AG04450 (cell line): ENCODE results near the gene AKAP7. TPM values are rescaled to one million over a fixed set of nuclear protein-coding genes. Genes with fewer than 3 reads are reported as not detected.
"Not testable (repeated sequence)": the region's sequence is repeated elsewhere in the genome, so short reads cannot be mapped to it uniquely, and the experiment has no call there.

ENCODE experiments used
- CTCF ChIA-PET: fragments of 300-600, 350-600 bp; formaldehyde crosslinking; extraction: SDS; loops from one replicate; lab custom pipeline; 2022; ENCODE audit warnings: antibody characterized with exemption, inconsistent platforms; lab: Charles Lee
- POLR2A ChIA-PET: fragments of 350-600 bp; formaldehyde crosslinking; extraction: SDS; loops from one replicate; lab custom pipeline; 2021; ENCODE audit warnings: antibody characterized with exemption, inconsistent platforms; lab: Yijun Ruan, JAX
- DNase-seq: peaks from one replicate; pipeline ENCODE4 v3.0.0-alpha.2; 2011; ENCODE audit warnings: low read depth, low spot score
- H3K27ac ChIP-seq: one replicate; pipeline ENCODE4 v1.5.1; 2012; ENCODE audit warnings: low read depth, low read length, control low read depth
- H3K27me3 ChIP-seq: one replicate; pipeline ENCODE4 v1.6.0; 2012; ENCODE audit warnings: low read length; ENCODE audit not compliant: control insufficient read depth, insufficient read depth
- H3K4me3 ChIP-seq: 2 replicates; pipeline ENCODE4 v1.5.1; 2011; ENCODE audit warnings: mild to moderate bottlenecking, low read depth, low read length, control low read depth
- H3K9me3 ChIP-seq: 2 replicates; pipeline ENCODE4 v1.5.1; 2012; ENCODE audit warnings: low read length; ENCODE audit not compliant: control insufficient read depth, insufficient read depth
- polyA plus RNA-seq: library from polyadenylated mRNA; depleted of rRNA; stranded (reverse); fragments of >200 nt; gene quantifications from 2 replicates; pipeline ENCODE4 v1.2.3, GENCODE V29; 2011
- TF ChIP-seq, protein P1 (sequence below): IDR thresholded peaks from 2 replicates; pipeline ENCODE4 v1.5.1; 2011; ENCODE audit warnings: low read depth, low read length, control low read depth, inconsistent platforms

AKAP7 gene
- polyA plus RNA-seq, 1 experiment, result 1.9 TPM

DNA sequence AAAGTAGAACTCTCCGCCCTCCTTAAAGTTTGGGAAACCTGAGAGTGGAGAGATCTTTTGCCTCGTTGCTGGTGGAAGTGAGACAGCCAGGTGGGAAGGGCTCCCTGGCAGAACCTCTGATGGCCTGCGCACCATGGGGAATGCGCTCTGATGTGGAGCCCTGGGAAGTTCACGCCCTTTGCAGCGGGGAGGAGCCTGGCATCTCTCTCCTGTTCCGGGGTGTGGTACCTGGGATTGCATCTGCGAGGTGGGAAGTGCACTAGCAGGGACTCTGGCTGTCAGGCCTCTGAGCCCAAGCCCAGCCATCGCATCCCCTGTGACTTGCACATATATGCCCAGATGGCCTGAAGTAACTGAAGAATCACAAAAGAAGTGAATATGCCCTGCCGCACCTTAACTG is 159.8 kb downstream of the AKAP7 start:
- Histone ChIP-seq H3K9me3 (no peaks in the 10 kb centered on the region), H3K27ac (no peak overlapping the region), H3K4me3 (no peak overlapping the region), H3K27me3 (no peaks in the 10 kb centered on the region)
- no peak for DNase-seq
- CTCF ChIA-PET, result no interaction called here
- TF ChIP-seq, protein P1, sequence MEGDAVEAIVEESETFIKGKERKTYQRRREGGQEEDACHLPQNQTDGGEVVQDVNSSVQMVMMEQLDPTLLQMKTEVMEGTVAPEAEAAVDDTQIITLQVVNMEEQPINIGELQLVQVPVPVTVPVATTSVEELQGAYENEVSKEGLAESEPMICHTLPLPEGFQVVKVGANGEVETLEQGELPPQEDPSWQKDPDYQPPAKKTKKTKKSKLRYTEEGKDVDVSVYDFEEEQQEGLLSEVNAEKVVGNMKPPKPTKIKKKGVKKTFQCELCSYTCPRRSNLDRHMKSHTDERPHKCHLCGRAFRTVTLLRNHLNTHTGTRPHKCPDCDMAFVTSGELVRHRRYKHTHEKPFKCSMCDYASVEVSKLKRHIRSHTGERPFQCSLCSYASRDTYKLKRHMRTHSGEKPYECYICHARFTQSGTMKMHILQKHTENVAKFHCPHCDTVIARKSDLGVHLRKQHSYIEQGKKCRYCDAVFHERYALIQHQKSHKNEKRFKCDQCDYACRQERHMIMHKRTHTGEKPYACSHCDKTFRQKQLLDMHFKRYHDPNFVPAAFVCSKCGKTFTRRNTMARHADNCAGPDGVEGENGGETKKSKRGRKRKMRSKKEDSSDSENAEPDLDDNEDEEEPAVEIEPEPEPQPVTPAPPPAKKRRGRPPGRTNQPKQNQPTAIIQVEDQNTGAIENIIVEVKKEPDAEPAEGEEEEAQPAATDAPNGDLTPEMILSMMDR, result no peak
- POLR2A ChIA-PET, result no interaction called here

DNA sequence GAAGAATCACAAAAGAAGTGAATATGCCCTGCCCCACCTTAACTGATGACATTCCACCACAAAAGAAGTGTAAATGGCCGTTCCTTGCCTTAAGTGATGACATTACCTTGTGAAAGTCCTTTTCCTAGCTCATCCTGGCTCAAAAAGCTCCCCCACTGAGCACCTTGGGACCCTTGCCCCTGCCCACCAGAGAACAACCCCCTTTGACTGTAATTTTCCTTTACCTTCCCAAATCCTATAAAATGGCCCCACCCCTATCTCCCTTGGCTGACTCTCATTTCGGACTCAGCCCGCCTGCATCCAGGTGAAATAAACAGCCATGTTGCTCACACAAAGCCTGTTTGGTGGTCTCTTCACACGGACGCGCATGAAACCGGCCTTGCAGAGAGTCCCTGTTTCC is 165.6 kb downstream of the AKAP7 start:
- POLR2A ChIA-PET, H3K4me3 ChIP-seq, CTCF ChIA-PET, H3K9me3 ChIP-seq, H3K27me3 ChIP-seq, H3K27ac ChIP-seq, DNase-seq: not testable (repeated sequence)

DNA sequence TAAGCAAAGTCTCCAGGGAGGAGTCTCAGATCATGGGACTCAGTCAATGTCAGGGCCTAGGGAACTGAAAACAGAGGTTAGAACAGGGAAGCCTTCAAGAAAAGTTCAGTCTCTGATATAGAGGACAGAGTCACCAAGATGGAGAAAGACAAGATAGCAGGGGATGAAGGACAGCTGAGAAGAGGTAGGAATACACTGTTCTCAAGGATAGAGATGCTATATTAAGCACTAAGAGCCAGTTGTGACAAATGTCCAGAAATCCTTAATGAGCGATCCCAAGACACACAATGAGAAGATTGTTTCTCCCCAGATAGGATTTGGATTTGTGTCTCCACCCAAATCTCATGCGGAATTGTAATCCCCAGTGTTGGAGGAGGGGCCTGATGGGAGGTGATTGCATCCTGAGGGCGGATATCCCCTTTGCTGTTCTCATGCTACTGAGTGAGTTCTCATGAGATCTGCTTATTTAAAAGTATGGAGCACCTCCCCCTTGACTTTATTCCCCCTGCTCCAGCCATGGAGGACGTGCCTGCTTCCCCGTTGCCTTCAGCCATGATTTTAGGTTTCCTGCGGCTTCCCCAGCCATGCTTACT is 168.2 kb downstream of the AKAP7 start:
- Histone ChIP-seq H3K27ac (no peak overlapping the region), H3K9me3 (no peaks in the 10 kb centered on the region), H3K27me3 (no peaks in the 10 kb centered on the region), H3K4me3 (no peak overlapping the region)
- DNase-seq, result no peak
- POLR2A ChIA-PET, result no interaction called here
- CTCF ChIA-PET, result no interaction called here
- TF ChIP-seq, protein P1, result no peak

DNA sequence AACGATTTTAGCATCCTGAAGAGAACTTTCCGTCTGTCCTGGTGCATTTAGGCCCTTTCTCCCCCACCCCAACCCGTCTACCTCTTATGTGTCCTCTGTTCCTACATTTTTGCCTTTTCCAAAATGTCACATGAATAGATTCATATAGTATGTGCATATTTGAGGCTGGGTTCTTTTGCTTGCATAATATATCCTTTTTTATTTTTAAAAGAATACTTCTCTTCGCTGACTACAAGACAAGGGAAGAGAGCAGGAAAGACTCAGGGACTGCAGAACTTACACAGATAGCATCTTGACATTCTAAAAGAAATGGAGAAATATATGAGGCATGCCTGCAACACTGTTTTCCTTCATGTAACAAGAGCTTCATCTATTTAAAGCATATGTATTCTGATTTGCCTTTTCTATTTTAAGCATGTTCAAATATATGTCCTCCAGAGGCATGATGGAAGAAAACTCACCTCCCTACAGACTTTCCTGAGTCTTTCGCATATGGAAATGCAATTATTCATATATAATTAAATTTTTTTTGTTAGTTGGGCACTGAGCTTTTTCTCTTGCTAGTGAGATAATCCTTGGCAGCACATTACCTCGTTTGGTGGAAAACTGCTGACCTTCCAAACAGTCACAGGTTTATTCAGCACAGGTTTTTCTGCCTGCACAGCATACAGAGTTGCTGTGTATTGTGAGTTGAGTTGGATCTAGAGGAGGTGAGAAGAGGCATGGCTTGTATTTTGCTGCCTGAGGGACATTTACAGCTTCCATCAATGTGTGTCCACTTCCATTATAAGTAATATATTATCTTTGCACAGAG is 170.0 kb downstream of the AKAP7 start:
- ChIA-PET POLR2A (no interaction called here), CTCF (no interaction called here)
- H3K27me3 ChIP-seq, result no peaks in the 10 kb centered on the region
- TF ChIP-seq, protein P1, result no peak
- no peak for DNase-seq
- no peaks in the 10 kb centered on the region for H3K9me3 ChIP-seq
- no peak overlapping the region for H3K27ac ChIP-seq
- no peak overlapping the region for H3K4me3 ChIP-seq

DNA sequence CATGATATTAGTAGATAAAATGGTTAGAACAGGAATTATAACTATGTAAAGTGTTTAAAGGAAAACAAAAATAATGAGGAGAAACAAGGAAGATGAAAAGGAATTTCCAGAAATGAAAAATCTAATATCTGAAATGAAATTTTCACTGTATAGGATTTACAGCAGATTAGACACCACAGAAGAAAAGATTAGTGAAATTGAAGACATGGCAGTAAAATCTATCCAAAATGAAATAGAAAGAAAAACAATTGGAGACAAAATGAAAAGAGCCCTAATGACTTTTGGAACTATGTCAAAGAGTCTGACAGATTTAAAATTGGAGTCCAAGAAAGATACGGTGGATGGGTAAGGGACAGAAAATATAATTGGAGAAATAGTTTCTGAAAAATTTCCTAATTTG is 174.2 kb downstream of the AKAP7 start:
- Histone ChIP-seq H3K4me3 (no peak overlapping the region), H3K27ac (no peak overlapping the region), H3K9me3 (no peaks in the 10 kb centered on the region), H3K27me3 (no peaks in the 10 kb centered on the region)
- DNase-seq, result no peak
- POLR2A ChIA-PET, result no interaction called here
- CTCF ChIA-PET, result no interaction called here
- TF ChIP-seq, protein P1, result no peak
